HL-60 (cell line): ENCODE results near the gene LRMDA.

Experiments
- GABPA ChIP-seq: IDR thresholded peaks from 2 replicates; pipeline ENCODE4 v1.6.1; 2012; ENCODE audit warnings: low read depth
- POLR2AphosphoS5 ChIP-seq: IDR thresholded peaks from 2 replicates; pipeline ENCODE4 v1.6.1; 2012; ENCODE audit warnings: low read depth
- TF ChIP-seq, protein P1 (sequence below): IDR thresholded peaks from one replicate; pipeline ENCODE4 v1.5.1; 2011; ENCODE audit warnings: low read length, control low read depth, inconsistent platforms; ENCODE audit not compliant: insufficient read depth
- TF ChIP-seq, protein P2 (sequence below): IDR thresholded peaks from 2 replicates; pipeline ENCODE4 v1.6.1; 2012; ENCODE audit warnings: low read depth; ENCODE audit not compliant: insufficient replicate concordance

DNA sequence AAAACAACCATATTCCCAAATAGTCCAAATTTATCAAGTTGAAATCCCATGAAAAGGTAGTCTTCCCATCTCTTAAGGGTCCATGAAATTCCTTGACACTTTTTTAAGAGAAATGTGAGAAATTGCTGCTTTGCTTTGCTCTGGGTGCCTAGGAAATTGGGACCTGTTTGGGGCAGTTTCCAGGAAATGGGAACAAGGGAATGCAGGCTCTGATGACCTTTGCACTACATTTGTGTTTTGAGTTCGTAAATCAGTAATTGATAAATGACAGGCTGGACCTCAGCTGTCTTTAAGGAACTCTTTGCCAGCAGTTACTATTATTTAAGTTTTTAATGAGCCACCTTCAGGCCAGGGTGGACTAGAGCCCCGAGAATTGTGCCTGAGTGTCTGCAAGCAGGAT, 203.5 kb downstream of the LRMDA start:
- TF ChIP-seq, protein P1, sequence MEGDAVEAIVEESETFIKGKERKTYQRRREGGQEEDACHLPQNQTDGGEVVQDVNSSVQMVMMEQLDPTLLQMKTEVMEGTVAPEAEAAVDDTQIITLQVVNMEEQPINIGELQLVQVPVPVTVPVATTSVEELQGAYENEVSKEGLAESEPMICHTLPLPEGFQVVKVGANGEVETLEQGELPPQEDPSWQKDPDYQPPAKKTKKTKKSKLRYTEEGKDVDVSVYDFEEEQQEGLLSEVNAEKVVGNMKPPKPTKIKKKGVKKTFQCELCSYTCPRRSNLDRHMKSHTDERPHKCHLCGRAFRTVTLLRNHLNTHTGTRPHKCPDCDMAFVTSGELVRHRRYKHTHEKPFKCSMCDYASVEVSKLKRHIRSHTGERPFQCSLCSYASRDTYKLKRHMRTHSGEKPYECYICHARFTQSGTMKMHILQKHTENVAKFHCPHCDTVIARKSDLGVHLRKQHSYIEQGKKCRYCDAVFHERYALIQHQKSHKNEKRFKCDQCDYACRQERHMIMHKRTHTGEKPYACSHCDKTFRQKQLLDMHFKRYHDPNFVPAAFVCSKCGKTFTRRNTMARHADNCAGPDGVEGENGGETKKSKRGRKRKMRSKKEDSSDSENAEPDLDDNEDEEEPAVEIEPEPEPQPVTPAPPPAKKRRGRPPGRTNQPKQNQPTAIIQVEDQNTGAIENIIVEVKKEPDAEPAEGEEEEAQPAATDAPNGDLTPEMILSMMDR: no peak
- TF ChIP-seq, protein P2, sequence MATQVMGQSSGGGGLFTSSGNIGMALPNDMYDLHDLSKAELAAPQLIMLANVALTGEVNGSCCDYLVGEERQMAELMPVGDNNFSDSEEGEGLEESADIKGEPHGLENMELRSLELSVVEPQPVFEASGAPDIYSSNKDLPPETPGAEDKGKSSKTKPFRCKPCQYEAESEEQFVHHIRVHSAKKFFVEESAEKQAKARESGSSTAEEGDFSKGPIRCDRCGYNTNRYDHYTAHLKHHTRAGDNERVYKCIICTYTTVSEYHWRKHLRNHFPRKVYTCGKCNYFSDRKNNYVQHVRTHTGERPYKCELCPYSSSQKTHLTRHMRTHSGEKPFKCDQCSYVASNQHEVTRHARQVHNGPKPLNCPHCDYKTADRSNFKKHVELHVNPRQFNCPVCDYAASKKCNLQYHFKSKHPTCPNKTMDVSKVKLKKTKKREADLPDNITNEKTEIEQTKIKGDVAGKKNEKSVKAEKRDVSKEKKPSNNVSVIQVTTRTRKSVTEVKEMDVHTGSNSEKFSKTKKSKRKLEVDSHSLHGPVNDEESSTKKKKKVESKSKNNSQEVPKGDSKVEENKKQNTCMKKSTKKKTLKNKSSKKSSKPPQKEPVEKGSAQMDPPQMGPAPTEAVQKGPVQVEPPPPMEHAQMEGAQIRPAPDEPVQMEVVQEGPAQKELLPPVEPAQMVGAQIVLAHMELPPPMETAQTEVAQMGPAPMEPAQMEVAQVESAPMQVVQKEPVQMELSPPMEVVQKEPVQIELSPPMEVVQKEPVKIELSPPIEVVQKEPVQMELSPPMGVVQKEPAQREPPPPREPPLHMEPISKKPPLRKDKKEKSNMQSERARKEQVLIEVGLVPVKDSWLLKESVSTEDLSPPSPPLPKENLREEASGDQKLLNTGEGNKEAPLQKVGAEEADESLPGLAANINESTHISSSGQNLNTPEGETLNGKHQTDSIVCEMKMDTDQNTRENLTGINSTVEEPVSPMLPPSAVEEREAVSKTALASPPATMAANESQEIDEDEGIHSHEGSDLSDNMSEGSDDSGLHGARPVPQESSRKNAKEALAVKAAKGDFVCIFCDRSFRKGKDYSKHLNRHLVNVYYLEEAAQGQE: no peak
- TF ChIP-seq GABPA: no peak
- TF ChIP-seq POLR2AphosphoS5: no peak
